Measurements from ENCODE around the gene CXCL5.
"Not testable (repeated sequence)": the region's sequence is repeated elsewhere in the genome, so short reads cannot be mapped to it uniquely, and the experiment has no call there.

CXCL5 gene

GRCh38 chr4:74014332-74014731 lies 15.9 kb upstream of the CXCL5 start:
- DNase-seq = no peak

GRCh38 chr4:74013264-74013663 lies 14.8 kb upstream of the CXCL5 start:
- DNase-seq = no peak

- no peak for DNase-seq
Observed at GRCh38 chr4:74012130-74012529, 13.7 kb upstream of the CXCL5 start.

- DNase-seq = no peak
Observed at GRCh38 chr4:74009307-74009706, 10.8 kb upstream of the CXCL5 start.

GRCh38 chr4:74006009-74006476 lies 7.6 kb upstream of the CXCL5 start:
- no peak for DNase-seq

GRCh38 chr4:74005528-74005927 lies 7.1 kb upstream of the CXCL5 start:
- DNase-seq = no peak

- no peak for DNase-seq
Observed at GRCh38 chr4:74004668-74005067, 6.2 kb upstream of the CXCL5 start.

GRCh38 chr4:74000301-74000700 lies 1.8 kb upstream of the CXCL5 start:
- DNase-seq = no peak

GRCh38 chr4:73992050-73992449 lies 6.4 kb downstream of the CXCL5 start:
- no peak for DNase-seq

- no peak for DNase-seq
Observed at GRCh38 chr4:73991742-73992000, 6.8 kb downstream of the CXCL5 start.

GRCh38 chr4:73990988-73991741 lies 7.3 kb downstream of the CXCL5 start:
- DNase-seq = no peak

GRCh38 chr4:73989928-73990327 lies 8.5 kb downstream of the CXCL5 start:
- no peak for DNase-seq

GRCh38 chr4:73989031-73989430 lies 9.4 kb downstream of the CXCL5 start:
- no peak for DNase-seq

- no peak for DNase-seq
Observed at GRCh38 chr4:73988061-73988460, 10.4 kb downstream of the CXCL5 start, which contains the start of gene PPBP. Gene PPBP, minus strand, starts transcription at chr4:73988190. Its CDS starts 87 bp downstream, at chr4:73988103.

- peak; percentile 1 to 21 for DNase-seq
Observed at GRCh38 chr4:73985528-73985852, 13.0 kb downstream of the CXCL5 start.

GRCh38 chr4:73984736-73985527 lies 13.5 kb downstream of the CXCL5 start:
- DNase-seq = no peak

- DNase-seq = not testable (repeated sequence)
Observed at GRCh38 chr4:73981175-73981574, 17.3 kb downstream of the CXCL5 start.

GRCh38 chr4:73979407-73979957 lies 19.0 kb downstream of the CXCL5 start:
- no peak for DNase-seq

- DNase-seq = no peak
Observed at GRCh38 chr4:73978886-73979285, 19.6 kb downstream of the CXCL5 start.

GRCh38 chr4:73976716-73977115 lies 21.8 kb downstream of the CXCL5 start:
- no peak for DNase-seq

- DNase-seq = no peak
Observed at GRCh38 chr4:73976217-73976616, 22.3 kb downstream of the CXCL5 start.

GRCh38 chr4:73974352-73974751 lies 24.1 kb downstream of the CXCL5 start:
- DNase-seq = no peak

- no peak for DNase-seq
Observed at GRCh38 chr4:73970945-73971344, 27.5 kb downstream of the CXCL5 start.

- DNase-seq = no peak
Observed at GRCh38 chr4:73970011-73970410, 28.5 kb downstream of the CXCL5 start.

Measured in SHP77 (cell line).